ENCODE data around the gene NALCN.

The NALCN gene

DNA sequence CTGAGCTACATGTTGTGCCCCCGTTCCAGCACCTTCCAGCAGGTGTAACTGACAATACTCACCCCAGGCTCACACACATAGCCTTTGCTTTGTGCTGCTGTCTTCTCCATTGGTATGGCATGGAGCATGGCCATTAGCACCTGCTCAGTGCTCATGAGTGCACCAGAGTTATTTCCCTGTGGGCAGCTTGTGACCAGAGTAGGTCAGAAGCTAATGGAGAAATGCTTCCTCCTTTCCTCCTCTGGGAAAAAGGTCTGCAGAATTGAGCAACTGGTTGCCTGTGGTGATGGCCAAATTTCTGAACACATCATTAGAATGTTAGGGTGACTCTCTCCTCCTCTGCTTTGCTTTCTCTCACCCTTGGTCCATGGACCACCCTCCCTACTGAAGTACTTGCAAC lies 397.2 kb downstream of the NALCN start:
- H3K9me3 ChIP-seq (ENCODE audit: control insufficient read depth, low read length): no peaks in the 10 kb centered on the region
- H3K23ac ChIP-seq (ENCODE audit: low read length in 2 of 2): no peak overlapping the region
- H3K36me3 ChIP-seq (ENCODE audit: control insufficient read depth in 1 of 2, insufficient read depth in 2 of 2, low read depth in 1 of 2, low read length in 2 of 2): no peaks in the 10 kb centered on the region
- no peak overlapping the region for H3K9ac ChIP-seq (ENCODE audit: low read length)
- H2BK5ac ChIP-seq (ENCODE audit: low read depth, low read length, poor library complexity, severe bottlenecking): no peak overlapping the region
- H2BK12ac ChIP-seq (ENCODE audit: low read length in 2 of 2): peak overlapping the region in 1 of 2 experiments; percentile 19
- H3K4me2 ChIP-seq (ENCODE audit: low read length, poor library complexity, severe bottlenecking): no peak overlapping the region
- H3K27me3 ChIP-seq (ENCODE audit: control insufficient read depth in 1 of 2, insufficient read depth in 1 of 2, low read length in 2 of 2): no peaks in the 10 kb centered on the region
- no peak overlapping the region for H3K27ac ChIP-seq (ENCODE audit: low read length, poor library complexity, severe bottlenecking)
- no peak for DNase-seq
- 42% methylated on average over 1 of the region's 1 CpG for WGBS
- no peak overlapping the region for H2AK5ac ChIP-seq (ENCODE audit: low read length, severe bottlenecking)
- no peak overlapping the region for H2AFZ ChIP-seq (ENCODE audit: low read depth, low read length)
- H3K4me3 ChIP-seq (ENCODE audit: insufficient read depth in 1 of 2, low read depth in 1 of 2, low read length in 2 of 2): no peak overlapping the region
- no peaks in the 10 kb centered on the region for H3K79me1 ChIP-seq (replicated peaks; ENCODE audit: low read length, poor library complexity, severe bottlenecking)
- no peak overlapping the region for H2BK15ac ChIP-seq (ENCODE audit: low read depth, poor library complexity, severe bottlenecking)
- H3K14ac ChIP-seq (ENCODE audit: low read length in 2 of 2): peak overlapping the region in 1 of 2 experiments; percentile 80
- no peak overlapping the region for H3K18ac ChIP-seq (ENCODE audit: low read depth in 1 of 2, low read length in 2 of 2)
- H2BK120ac ChIP-seq (ENCODE audit: low read depth, low read length): no peak overlapping the region
- peaks cover 4% of the 10 kb centered on the region for H3K4me1 ChIP-seq (ENCODE audit: control insufficient read depth, insufficient read depth, low read depth, low read length)
- no peak overlapping the region for H4K8ac ChIP-seq (ENCODE audit: low read length)
- H3K4ac ChIP-seq (ENCODE audit: low read depth in 1 of 2, low read length in 2 of 2): no peak overlapping the region
- H4K91ac ChIP-seq (ENCODE audit: low read length): no peak overlapping the region

DNA sequence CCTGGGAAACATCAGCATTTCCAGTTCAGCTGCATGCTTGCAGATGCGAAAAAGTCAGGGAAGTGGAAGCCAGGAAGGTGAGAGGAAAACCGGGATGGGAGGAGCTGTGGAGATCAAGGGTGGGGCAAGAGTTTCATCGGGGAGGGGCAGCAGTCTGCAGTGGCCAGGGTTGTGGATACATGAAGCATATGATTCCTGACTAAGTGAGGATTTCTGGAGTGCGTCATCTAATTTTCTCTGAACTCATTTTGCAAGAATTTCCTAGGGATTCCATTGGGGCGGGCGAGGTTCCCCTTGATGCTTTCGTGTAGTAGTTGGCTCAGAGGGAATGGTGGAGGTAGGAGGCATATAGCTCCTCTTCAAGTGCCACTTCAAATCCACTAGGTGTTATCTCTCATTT lies 397.6 kb downstream of the NALCN start:
- Histone ChIP-seq H2BK15ac (ENCODE audit: low read depth, poor library complexity, severe bottlenecking) (no peak overlapping the region), H3K4me3 (ENCODE audit: insufficient read depth in 1 of 2, low read depth in 1 of 2, low read length in 2 of 2) (no peak overlapping the region), H3K79me1 (replicated peaks; ENCODE audit: low read length, poor library complexity, severe bottlenecking) (no peaks in the 10 kb centered on the region), H3K27me3 (ENCODE audit: control insufficient read depth in 1 of 2, insufficient read depth in 1 of 2, low read length in 2 of 2) (no peaks in the 10 kb centered on the region), H3K23ac (ENCODE audit: low read length in 2 of 2) (no peak overlapping the region), H3K4me1 (ENCODE audit: control insufficient read depth, insufficient read depth, low read depth, low read length) (peaks cover 4% of the 10 kb centered on the region), H2AK5ac (ENCODE audit: low read length, severe bottlenecking) (no peak overlapping the region), H3K27ac (ENCODE audit: low read length, poor library complexity, severe bottlenecking) (no peak overlapping the region), H3K9ac (ENCODE audit: low read length) (no peak overlapping the region), H3K4me2 (ENCODE audit: low read length, poor library complexity, severe bottlenecking) (no peak overlapping the region), H4K91ac (ENCODE audit: low read length) (no peak overlapping the region), H2BK12ac (ENCODE audit: low read length in 2 of 2) (no peak overlapping the region), H2BK5ac (ENCODE audit: low read depth, low read length, poor library complexity, severe bottlenecking) (no peak overlapping the region), H2AFZ (ENCODE audit: low read depth, low read length) (no peak overlapping the region), H3K4ac (ENCODE audit: low read depth in 1 of 2, low read length in 2 of 2) (no peak overlapping the region), H3K18ac (ENCODE audit: low read depth in 1 of 2, low read length in 2 of 2) (no peak overlapping the region), H3K14ac (ENCODE audit: low read length in 2 of 2) (peak overlapping the region in 1 of 2 experiments; percentile 80), H2BK120ac (ENCODE audit: low read depth, low read length) (no peak overlapping the region), H3K9me3 (ENCODE audit: control insufficient read depth, low read length) (no peaks in the 10 kb centered on the region), H3K36me3 (ENCODE audit: control insufficient read depth in 1 of 2, insufficient read depth in 2 of 2, low read depth in 1 of 2, low read length in 2 of 2) (no peaks in the 10 kb centered on the region), H4K8ac (ENCODE audit: low read length) (no peak overlapping the region)
- peak; percentile 26 for DNase-seq
- 49% methylated on average over 6 of the region's 7 CpGs for WGBS

GRCh38 chr13:101017123-101017872 lies 399.0 kb downstream of the NALCN start:
- Histone ChIP-seq H3K4me2 (ENCODE audit: low read length, poor library complexity, severe bottlenecking) (no peak overlapping the region), H2BK15ac (ENCODE audit: low read depth, poor library complexity, severe bottlenecking) (no peak overlapping the region), H3K23ac (ENCODE audit: low read length in 2 of 2) (no peak overlapping the region), H3K9ac (ENCODE audit: low read length) (no peak overlapping the region), H3K79me1 (replicated peaks; ENCODE audit: low read length, poor library complexity, severe bottlenecking) (no peaks in the 10 kb centered on the region), H2AK5ac (ENCODE audit: low read length, severe bottlenecking) (no peak overlapping the region), H4K8ac (ENCODE audit: low read length) (no peak overlapping the region), H3K4me1 (ENCODE audit: control insufficient read depth, insufficient read depth, low read depth, low read length) (peaks cover 4% of the 10 kb centered on the region), H3K18ac (ENCODE audit: low read depth in 1 of 2, low read length in 2 of 2) (no peak overlapping the region), H2BK5ac (ENCODE audit: low read depth, low read length, poor library complexity, severe bottlenecking) (no peak overlapping the region), H3K36me3 (ENCODE audit: control insufficient read depth in 1 of 2, insufficient read depth in 2 of 2, low read depth in 1 of 2, low read length in 2 of 2) (no peaks in the 10 kb centered on the region), H2BK120ac (ENCODE audit: low read depth, low read length) (no peak overlapping the region), H3K9me3 (ENCODE audit: control insufficient read depth, low read length) (no peaks in the 10 kb centered on the region), H3K4ac (ENCODE audit: low read depth in 1 of 2, low read length in 2 of 2) (no peak overlapping the region), H3K27me3 (ENCODE audit: control insufficient read depth in 1 of 2, insufficient read depth in 1 of 2, low read length in 2 of 2) (no peaks in the 10 kb centered on the region), H2BK12ac (ENCODE audit: low read length in 2 of 2) (no peak overlapping the region), H3K4me3 (ENCODE audit: insufficient read depth in 1 of 2, low read depth in 1 of 2, low read length in 2 of 2) (no peak overlapping the region), H4K91ac (ENCODE audit: low read length) (no peak overlapping the region), H3K27ac (ENCODE audit: low read length, poor library complexity, severe bottlenecking) (no peak overlapping the region), H2AFZ (ENCODE audit: low read depth, low read length) (no peak overlapping the region), H3K14ac (ENCODE audit: low read length in 2 of 2) (no peak overlapping the region)
- WGBS: 62% methylated on average over 7 of the region's 8 CpGs
- no peak for DNase-seq

- Histone ChIP-seq H3K9ac (ENCODE audit: low read length) (no peak overlapping the region), H3K23ac (ENCODE audit: low read length in 2 of 2) (no peak overlapping the region), H2AK5ac (ENCODE audit: low read length, severe bottlenecking) (no peak overlapping the region), H3K4ac (ENCODE audit: low read depth in 1 of 2, low read length in 2 of 2) (no peak overlapping the region), H2BK15ac (ENCODE audit: low read depth, poor library complexity, severe bottlenecking) (no peak overlapping the region), H2AFZ (ENCODE audit: low read depth, low read length) (no peak overlapping the region), H3K14ac (ENCODE audit: low read length in 2 of 2) (no peak overlapping the region), H3K36me3 (ENCODE audit: control insufficient read depth in 1 of 2, insufficient read depth in 2 of 2, low read depth in 1 of 2, low read length in 2 of 2) (no peaks in the 10 kb centered on the region), H3K4me3 (ENCODE audit: insufficient read depth in 1 of 2, low read depth in 1 of 2, low read length in 2 of 2) (no peak overlapping the region), H3K9me3 (ENCODE audit: control insufficient read depth, low read length) (no peaks in the 10 kb centered on the region), H4K91ac (ENCODE audit: low read length) (no peak overlapping the region), H4K8ac (ENCODE audit: low read length) (no peak overlapping the region), H3K4me2 (ENCODE audit: low read length, poor library complexity, severe bottlenecking) (no peak overlapping the region), H3K4me1 (ENCODE audit: control insufficient read depth, insufficient read depth, low read depth, low read length) (peaks cover 4% of the 10 kb centered on the region), H3K79me1 (replicated peaks; ENCODE audit: low read length, poor library complexity, severe bottlenecking) (no peaks in the 10 kb centered on the region), H2BK120ac (ENCODE audit: low read depth, low read length) (no peak overlapping the region), H3K18ac (ENCODE audit: low read depth in 1 of 2, low read length in 2 of 2) (no peak overlapping the region), H3K27ac (ENCODE audit: low read length, poor library complexity, severe bottlenecking) (no peak overlapping the region), H2BK5ac (ENCODE audit: low read depth, low read length, poor library complexity, severe bottlenecking) (no peak overlapping the region), H3K27me3 (ENCODE audit: control insufficient read depth in 1 of 2, insufficient read depth in 1 of 2, low read length in 2 of 2) (no peaks in the 10 kb centered on the region), H2BK12ac (ENCODE audit: low read length in 2 of 2) (no peak overlapping the region)
- 97% methylated on average over 5 of the region's 7 CpGs for WGBS
- DNase-seq: no peak
Measured at GRCh38 chr13:101016475-101016874, 399.8 kb downstream of the NALCN start.

Measured in mesenchymal stem cell (in vitro differentiated cells and primary cell).